GM19463 (cell line): ENCODE data around the gene KPNB1.

Experiments
- ATAC-seq: cut with Tn5 transposase; IDR thresholded peaks from one replicate; pipeline ENCODE4 v1.9.1; 2021; ENCODE audit warnings: mild to moderate bottlenecking, moderate library complexity; ENCODE audit not compliant: unreplicated experiment

The KPNB1 gene

GRCh38 chr17:47726796-47727703 lies 77.3 kb downstream of the KPNB1 start:
- no peak for ATAC-seq

- no peak for ATAC-seq
Measured at GRCh38 chr17:47727704-47728036, 78.0 kb downstream of the KPNB1 start.

GRCh38 chr17:47728214-47728877 lies 78.6 kb downstream of the KPNB1 start:
- ATAC-seq = no peak

- ATAC-seq = no peak
Measured at GRCh38 chr17:47729476-47729875, 79.8 kb downstream of the KPNB1 start.

- ATAC-seq = no peak
Measured at GRCh38 chr17:47730681-47731080, 81.0 kb downstream of the KPNB1 start.

- no peak for ATAC-seq
Measured at GRCh38 chr17:47731396-47731795, 81.7 kb downstream of the KPNB1 start.

DNA sequence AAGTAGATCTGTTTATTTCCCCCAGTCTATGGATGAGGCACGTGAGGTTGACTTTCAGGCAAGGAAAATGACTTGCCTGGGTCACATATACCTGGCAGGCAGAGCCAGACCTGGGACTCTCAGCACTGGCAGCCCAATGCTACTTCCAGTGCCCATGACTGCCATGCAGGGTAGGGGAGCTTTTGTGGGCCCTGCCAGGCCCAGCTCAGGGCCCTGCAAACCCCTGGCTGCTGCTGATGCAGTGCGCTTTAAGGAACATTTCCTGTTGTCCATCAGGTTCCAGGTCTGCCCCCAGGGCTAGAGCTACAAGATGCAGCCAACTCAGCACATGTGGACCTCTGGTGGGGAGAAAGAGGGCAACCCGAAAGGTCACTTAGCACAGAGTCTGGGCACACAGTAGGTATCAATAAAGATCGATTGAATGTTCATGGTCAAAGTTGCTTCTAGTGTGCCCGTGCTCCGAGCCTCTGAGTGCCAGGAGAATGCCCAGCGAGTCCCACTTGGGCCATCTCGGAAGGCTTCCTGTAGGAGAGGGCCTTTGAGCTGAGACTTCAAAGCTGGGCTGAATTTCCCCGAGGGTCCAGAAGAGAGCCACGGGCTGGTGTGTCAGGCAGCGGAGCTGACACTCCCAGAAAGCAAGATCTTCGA lies 82.8 kb downstream of the KPNB1 start:
- no peak for ATAC-seq

GRCh38 chr17:47733047-47733673 lies 83.4 kb downstream of the KPNB1 start, which contains the start of gene TBX21:
Gene TBX21, plus strand, starts transcription at chr17:47733236. Its CDS starts 219 bp downstream, at chr17:47733455.
- ATAC-seq = peak; percentile 62

DNA sequence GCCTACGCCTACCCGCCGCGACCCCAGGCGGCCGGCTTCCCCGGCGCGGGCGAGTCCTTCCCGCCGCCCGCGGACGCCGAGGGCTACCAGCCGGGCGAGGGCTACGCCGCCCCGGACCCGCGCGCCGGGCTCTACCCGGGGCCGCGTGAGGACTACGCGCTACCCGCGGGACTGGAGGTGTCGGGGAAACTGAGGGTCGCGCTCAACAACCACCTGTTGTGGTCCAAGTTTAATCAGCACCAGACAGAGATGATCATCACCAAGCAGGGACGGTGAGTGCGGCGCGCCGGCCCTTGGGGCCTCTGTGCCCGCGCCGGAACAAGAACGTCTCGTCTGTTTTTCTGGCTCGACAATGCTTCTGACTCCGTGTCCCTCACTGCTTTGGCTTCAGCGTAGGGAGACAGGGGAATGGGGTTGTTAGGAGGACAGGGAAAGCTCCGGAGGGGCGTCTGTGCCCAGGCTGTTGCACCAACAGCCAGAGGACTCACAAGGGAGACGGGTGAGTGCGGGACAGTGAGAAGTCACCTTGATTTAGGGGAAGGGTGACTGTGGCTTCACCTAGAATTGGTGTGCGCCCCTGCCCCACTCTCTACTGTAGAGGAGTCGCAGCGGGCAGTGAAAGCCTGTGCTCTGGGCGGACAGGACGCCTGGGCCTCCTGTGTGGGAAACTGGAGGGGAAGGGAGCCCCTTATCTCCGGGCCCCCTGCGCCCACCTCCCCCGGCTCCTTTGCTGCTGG lies 84.1 kb downstream of the KPNB1 start:
- ATAC-seq = no peak

GRCh38 chr17:47735139-47735464 lies 85.4 kb downstream of the KPNB1 start:
- no peak for ATAC-seq
